Neural progenitor cell (in vitro differentiated cells): ENCODE measurements around the gene CREB3L2. TPM values are rescaled to one million over a fixed set of nuclear protein-coding genes. Genes with fewer than 3 reads are reported as not detected.

Experiments used
- DNase-seq: peaks from one replicate; pipeline ENCODE4 v3.0.0-alpha.2; 2016; ENCODE audit warnings: low spot score
- H2AFZ ChIP-seq: fragments of 200-600 bp; sonication (generic); replicated peaks from 2 replicates; pipeline ENCODE4 v1.6.1; 2016; ENCODE audit warnings: antibody characterized with exemption
- H3F3A ChIP-seq: fragments of 200-600 bp; sonication (generic); 2 replicates; pipeline ENCODE4 v1.6.1; 2016; ENCODE audit warnings: antibody characterized with exemption, low read depth
- H3K27ac ChIP-seq: fragments of 200-600 bp; sonication (generic); 2 replicates; pipeline ENCODE4 v1.5.1; 2016; ENCODE audit warnings: mild to moderate bottlenecking
- H3K27me3 ChIP-seq: fragments of 200-600 bp; sonication (generic); 2 replicates; pipeline ENCODE4 v1.6.1; 2016; ENCODE audit warnings: mild to moderate bottlenecking, moderate library complexity
- H3K36me3 ChIP-seq: fragments of 200-600 bp; sonication (generic); 2 replicates; pipeline ENCODE4 v1.5.1; 2016
- H3K4me1 ChIP-seq: fragments of 200-600 bp; sonication (generic); 2 replicates; pipeline ENCODE4 v1.6.1; 2016; ENCODE audit warnings: mixed run types
- H3K4me2 ChIP-seq: fragments of 200-600 bp; sonication (generic); 2 replicates; pipeline ENCODE4 v1.6.1; 2016
- H3K4me3 ChIP-seq: fragments of 200-600 bp; sonication (generic); 2 replicates; pipeline ENCODE4 v1.5.1; 2016
- H3K79me2 ChIP-seq: fragments of 200-600 bp; sonication (generic); 2 replicates; pipeline ENCODE4 v1.6.1; 2016; ENCODE audit warnings: low read depth
- H3K9ac ChIP-seq: fragments of 200-600 bp; sonication (generic); 2 replicates; pipeline ENCODE4 v1.6.1; 2016
- H3K9me3 ChIP-seq: fragments of 200-600 bp; sonication (generic); 2 replicates; pipeline ENCODE4 v1.5.1; 2016; ENCODE audit warnings: low read depth
- H4K20me1 ChIP-seq: fragments of 200-600 bp; sonication (generic); 2 replicates; pipeline ENCODE4 v1.6.1; 2016; ENCODE audit warnings: low read depth
- H3K27ac Mint-ChIP-seq: 3 replicates; pipeline ENCODE4 v1.8.0; 2021; ENCODE audit warnings: mixed read lengths
- H3K27me3 Mint-ChIP-seq: 2 replicates; pipeline ENCODE4 v1.8.0; 2022; ENCODE audit warnings: low read depth, mild to moderate bottlenecking, inconsistent platforms, moderate library complexity, mixed read lengths; ENCODE audit not compliant: insufficient read depth
- H3K36me3 Mint-ChIP-seq: 3 replicates; pipeline ENCODE4 v1.8.0; 2021; ENCODE audit warnings: mixed read lengths
- H3K4me1 Mint-ChIP-seq: 3 replicates; pipeline ENCODE4 v1.8.0; 2021; ENCODE audit warnings: mixed read lengths
- H3K4me3 Mint-ChIP-seq: 3 replicates; pipeline ENCODE4 v1.8.0; 2021; ENCODE audit warnings: mild to moderate bottlenecking, moderate library complexity, mixed read lengths
- H3K9me3 Mint-ChIP-seq: 3 replicates; pipeline ENCODE4 v1.8.0; 2020; ENCODE audit warnings: mixed read lengths
- CTCF ChIP-seq: fragments of 200-600 bp; sonication (generic); IDR thresholded peaks from 2 replicates; pipeline ENCODE4 v1.5.1; 2017; ENCODE audit warnings: antibody characterized with exemption, mild to moderate bottlenecking
- EZH2 ChIP-seq: fragments of 200-600 bp; sonication (generic); IDR thresholded peaks from 2 replicates; pipeline ENCODE4 v1.6.1; 2017; ENCODE audit warnings: antibody characterized with exemption, mild to moderate bottlenecking, moderate library complexity
- EZH2phosphoT487 ChIP-seq: fragments of 200-600 bp; sonication (generic); IDR thresholded peaks from 2 replicates; pipeline ENCODE4 v1.6.1; 2017; ENCODE audit warnings: antibody characterized with exemption
- total RNA-seq: library from RNA; depleted of rRNA; stranded (reverse); fragments of >200 nt; gene quantifications from 2 replicates; pipeline ENCODE4 v1.2.3, GENCODE V29; 2015; ENCODE audit warnings: low replicate concordance

CREB3L2 gene
- total RNA-seq, 1 donor from 2014 or later, result 9.9 TPM

DNA sequence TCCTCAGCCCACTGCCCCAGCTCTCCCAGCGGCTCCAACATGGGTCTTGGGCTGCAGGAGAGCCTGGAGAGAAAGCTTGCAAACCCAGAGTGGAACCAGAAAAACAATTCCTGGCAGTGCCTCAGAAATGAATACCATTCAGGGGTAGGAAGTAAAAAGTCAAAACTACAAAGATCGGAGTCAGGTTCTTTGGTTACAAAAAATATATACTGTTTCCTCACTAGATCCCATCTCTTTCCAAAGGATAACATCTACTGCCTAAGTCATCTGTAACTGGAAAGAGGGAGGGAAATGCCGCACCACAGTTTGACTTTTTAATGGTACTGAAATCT lies 14.9 kb downstream of the CREB3L2 start:
- H3K4me3 Mint-ChIP-seq, result no peak overlapping the region
- no peak overlapping the region for H3K27ac ChIP-seq
- H2AFZ ChIP-seq, result no peak overlapping the region
- peaks cover 25% of the 10 kb centered on the region for H3K4me1 Mint-ChIP-seq
- H3K79me2 ChIP-seq, result peaks cover 71% of the 10 kb centered on the region
- no peak overlapping the region for H3K4me3 ChIP-seq
- peaks cover 25% of the 10 kb centered on the region for H3K36me3 Mint-ChIP-seq
- H3K9ac ChIP-seq, result no peak overlapping the region
- no peaks in the 10 kb centered on the region for H3F3A ChIP-seq
- H3K9me3 ChIP-seq, result no peaks in the 10 kb centered on the region
- peak overlapping the region; percentile 87 for H3K27ac Mint-ChIP-seq
- no peak for DNase-seq
- H3K27me3 ChIP-seq, result no peaks in the 10 kb centered on the region
- no peaks in the 10 kb centered on the region for H3K27me3 Mint-ChIP-seq
- peaks cover 17% of the 10 kb centered on the region for H3K4me1 ChIP-seq
- no peaks in the 10 kb centered on the region for H4K20me1 ChIP-seq
- TF ChIP-seq CTCF (no peak), EZH2phosphoT487 (no peak)
- H3K4me2 ChIP-seq, result no peak overlapping the region
- no peaks in the 10 kb centered on the region for H3K36me3 ChIP-seq
- peaks cover 16% of the 10 kb centered on the region for H3K9me3 Mint-ChIP-seq

DNA sequence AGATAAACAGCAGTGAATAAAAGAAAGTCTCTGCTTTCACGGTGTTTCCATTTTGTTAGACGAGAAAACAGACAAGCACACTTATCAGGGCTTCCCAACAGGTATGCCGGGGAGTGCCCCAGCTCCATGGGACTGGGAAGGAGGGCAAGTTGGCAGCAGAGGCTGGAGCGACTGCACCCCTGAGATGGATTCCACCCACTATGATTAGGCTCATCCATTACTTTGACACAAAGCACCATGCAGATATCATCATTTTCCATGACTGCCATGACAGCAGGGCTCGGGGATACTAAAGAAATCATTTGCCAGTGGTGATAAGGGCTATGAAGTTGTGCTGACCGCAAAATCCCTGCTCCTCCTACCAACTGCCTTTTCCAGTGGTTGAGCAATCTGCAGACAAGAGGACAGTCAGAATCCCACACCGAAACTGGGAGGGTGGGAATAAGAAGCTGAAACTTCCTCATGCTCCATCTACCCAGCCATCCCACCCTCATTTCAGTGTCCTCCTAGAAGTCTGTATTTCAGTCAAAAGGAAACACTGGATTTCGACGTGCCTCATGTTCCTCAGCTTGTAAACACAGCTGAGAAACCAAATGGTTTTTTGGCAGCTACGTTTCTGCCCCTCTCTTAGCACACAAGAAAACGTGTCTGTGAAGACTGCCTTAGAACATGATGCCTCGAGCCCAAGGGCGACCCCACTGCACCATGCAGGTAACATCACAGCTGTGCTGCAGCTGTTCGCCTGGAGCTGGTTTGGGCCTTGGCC lies 15.5 kb downstream of the CREB3L2 start:
- H3K4me2 ChIP-seq, result no peak overlapping the region
- no peaks in the 10 kb centered on the region for H3K27me3 ChIP-seq
- H3F3A ChIP-seq, result no peaks in the 10 kb centered on the region
- DNase-seq, result no peak
- H2AFZ ChIP-seq, result no peak overlapping the region
- Mint-ChIP-seq H3K4me1 (peaks cover 25% of the 10 kb centered on the region), H3K36me3 (peaks cover 22% of the 10 kb centered on the region), H3K4me3 (no peak overlapping the region), H3K9me3 (peaks cover 16% of the 10 kb centered on the region), H3K27ac (peak overlapping the region; percentile 87), H3K27me3 (no peaks in the 10 kb centered on the region)
- H3K36me3 ChIP-seq, result no peaks in the 10 kb centered on the region
- H3K4me1 ChIP-seq, result peaks cover 22% of the 10 kb centered on the region
- no peak overlapping the region for H3K4me3 ChIP-seq
- H3K79me2 ChIP-seq, result peaks cover 68% of the 10 kb centered on the region
- H3K9ac ChIP-seq, result no peak overlapping the region
- TF ChIP-seq EZH2phosphoT487, result no peak
- no peak for TF ChIP-seq CTCF
- TF ChIP-seq EZH2, result no peak
- H3K9me3 ChIP-seq, result no peaks in the 10 kb centered on the region
- no peak overlapping the region for H3K27ac ChIP-seq
- H4K20me1 ChIP-seq, result no peaks in the 10 kb centered on the region

- no peak overlapping the region for H3K4me3 ChIP-seq
- peaks cover 72% of the 10 kb centered on the region for H3K79me2 ChIP-seq
- no peaks in the 10 kb centered on the region for H3K36me3 ChIP-seq
- H3F3A ChIP-seq, result no peaks in the 10 kb centered on the region
- TF ChIP-seq CTCF, result no peak
- no peak for TF ChIP-seq EZH2
- TF ChIP-seq EZH2phosphoT487, result no peak
- H3K27ac ChIP-seq, result no peak overlapping the region
- H3K4me3 Mint-ChIP-seq, result no peak overlapping the region
- no peak overlapping the region for H3K9ac ChIP-seq
- H3K27ac Mint-ChIP-seq, result no peak overlapping the region
- H3K4me2 ChIP-seq, result no peak overlapping the region
- H3K36me3 Mint-ChIP-seq, result peaks cover 27% of the 10 kb centered on the region
- peaks cover 19% of the 10 kb centered on the region for H3K9me3 Mint-ChIP-seq
- H3K27me3 ChIP-seq, result no peaks in the 10 kb centered on the region
- H3K4me1 ChIP-seq, result peaks cover 28% of the 10 kb centered on the region
- no peaks in the 10 kb centered on the region for H4K20me1 ChIP-seq
- H3K4me1 Mint-ChIP-seq, result peaks cover 25% of the 10 kb centered on the region
- H3K27me3 Mint-ChIP-seq, result no peaks in the 10 kb centered on the region
- no peaks in the 10 kb centered on the region for H3K9me3 ChIP-seq
- no peak overlapping the region for H2AFZ ChIP-seq
- no peak for DNase-seq
These were observed 16.0 kb downstream of the CREB3L2 start for GRCh38 chr7:137985897-137986251.
